ENCODE measurements around the gene TNFAIP8. TPM values are rescaled to one million over a fixed set of nuclear protein-coding genes. Genes with fewer than 3 reads are reported as not detected.

TNFAIP8 gene
- total and polyA plus RNA-seq, 2 of the 13 experiments (the other 11 are each of a cell fraction or from before 2014, with no cell fraction given), result 6.4 to 11.2 TPM

GRCh38 chr5:119412279-119413227, 56.7 kb downstream of the TNFAIP8 start (continued):
- TF ChIP-seq ZNF574 (CRISPR knock-in tag; IDR thresholded peaks at IDR 0.05) (no peak), PBX2 (CRISPR knock-in tag; IDR thresholded peaks at IDR 0.05) (no peak), U2AF1 (optimal IDR thresholded peaks at IDR 0.05; ENCODE audit: low read depth, low read length) (no peak), AKNA (CRISPR knock-in tag; IDR thresholded peaks at IDR 0.05; ENCODE audit: borderline replicate concordance) (no peak)

All from HepG2 (cell line).